ENCODE measurements around the gene ITM2C.

GRCh38 chr2:230903231-230904150, 38.7 kb downstream of the ITM2C start:
- TF ChIP-seq CTCF (IDR thresholded peaks at IDR 0.05 in 4 of 5, conservative IDR thresholded peaks at IDR 0.05 in 1 of 5) (no peak), POLR2A (IDR thresholded peaks at IDR 0.05) (no peak)

All from gastrocnemius medialis (tissue), 4 donors.